RPMI8226 (cell line): ENCODE results near the gene TNS4.

Source experiments
- DNase-seq: peaks from one replicate; pipeline ENCODE4 v3.0.0-alpha.2; 2015

Gene TNS4

GRCh38 chr17:40453881-40454612 is 47.4 kb downstream of the TNS4 start:
- DNase-seq, result no peak

- no peak for DNase-seq
These were observed 48.5 kb downstream of the TNS4 start for GRCh38 chr17:40452921-40453378.

- no peak for DNase-seq
These were observed 49.1 kb downstream of the TNS4 start for GRCh38 chr17:40452216-40452787.

GRCh38 chr17:40451420-40451819 is 50.0 kb downstream of the TNS4 start:
- DNase-seq, result peak; percentile 33

- peak; percentile 74 for DNase-seq
These were observed 51.2 kb downstream of the TNS4 start for GRCh38 chr17:40450175-40450574.

GRCh38 chr17:40448639-40449261 is 52.7 kb downstream of the TNS4 start:
- DNase-seq, result no peak

- peak; percentile 40 for DNase-seq
These were observed 53.2 kb downstream of the TNS4 start for GRCh38 chr17:40448213-40448638.

GRCh38 chr17:40447806-40448205 is 53.6 kb downstream of the TNS4 start:
- DNase-seq, result no peak

GRCh38 chr17:40447148-40447644 is 54.2 kb downstream of the TNS4 start:
- no peak for DNase-seq

GRCh38 chr17:40445751-40446468 is 55.5 kb downstream of the TNS4 start:
- no peak for DNase-seq

GRCh38 chr17:40443988-40444899 is 57.2 kb downstream of the TNS4 start:
- no peak for DNase-seq

- peak; percentile 85 for DNase-seq
These were observed 58.0 kb downstream of the TNS4 start, which contains the start of gene IGFBP4 for GRCh38 chr17:40443196-40443987. TSS of gene IGFBP4 (plus strand) at chr17:40443450. CDS start at chr17:40443736, 286 bp downstream.

- no peak for DNase-seq
These were observed 58.8 kb downstream of the TNS4 start for GRCh38 chr17:40442392-40443195.

- no peak for DNase-seq
These were observed 61.3 kb downstream of the TNS4 start for GRCh38 chr17:40440166-40440565.

- DNase-seq, result peak; percentile 84
These were observed 64.2 kb downstream of the TNS4 start for GRCh38 chr17:40437095-40437732.

- DNase-seq, result no peak
These were observed 64.8 kb downstream of the TNS4 start for GRCh38 chr17:40436636-40437035.

- DNase-seq, result peak; percentile 49
These were observed 67.6 kb downstream of the TNS4 start for GRCh38 chr17:40433551-40434415.

- DNase-seq, result no peak
These were observed 68.4 kb downstream of the TNS4 start for GRCh38 chr17:40432864-40433528.
